ENCODE measurements around the gene SSPN. TPM values are rescaled to one million over a fixed set of nuclear protein-coding genes. Genes with fewer than 3 reads are reported as not detected.

The SSPN gene
- total RNA-seq, 2 experiments from 2014 or later: not detected

DNA sequence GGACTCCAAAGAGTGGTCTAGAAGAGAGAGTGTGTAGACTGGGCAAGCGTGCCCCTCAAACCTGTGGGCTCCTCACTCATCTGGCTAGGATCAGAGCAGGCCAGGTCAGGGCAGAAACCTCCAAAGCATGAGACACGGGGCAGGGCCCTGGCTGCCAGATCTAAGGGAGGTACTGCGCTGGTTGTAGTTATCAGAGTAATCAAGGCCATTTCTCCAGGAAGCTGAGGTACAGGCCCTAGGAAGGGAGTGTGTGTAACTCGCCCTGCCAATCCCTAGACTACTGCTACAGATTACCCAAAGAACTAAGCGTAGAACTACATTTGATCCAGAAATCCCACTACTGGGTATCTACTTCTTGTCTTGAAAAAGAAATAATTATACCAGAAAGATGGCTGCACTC is 84.5 kb downstream of the SSPN start:
- H3K27me3 Mint-ChIP-seq: no peaks in the 10 kb centered on the region
- POLR2A ChIA-PET: no interaction called here
- peaks cover 9% of the 10 kb centered on the region for H3K4me1 Mint-ChIP-seq

DNA sequence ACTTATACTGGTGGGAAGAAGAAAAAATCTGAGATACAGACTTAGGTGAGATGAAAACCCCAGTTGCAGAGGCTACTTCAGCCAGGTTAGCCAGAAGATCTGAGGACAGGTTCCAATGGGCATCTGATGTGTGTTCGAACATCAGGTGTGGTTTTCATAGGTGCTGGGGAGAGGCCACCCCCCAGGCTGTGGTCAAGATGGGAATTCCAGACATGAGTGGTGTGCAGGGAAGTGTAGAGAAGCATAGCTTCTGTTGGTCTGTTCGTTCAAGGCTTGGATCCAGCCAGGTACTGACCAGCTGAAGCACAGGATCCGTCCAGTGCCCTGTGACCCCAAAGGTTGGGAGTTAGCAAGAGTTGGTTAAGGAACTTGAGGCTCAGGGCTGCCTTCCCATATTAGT is 85.5 kb downstream of the SSPN start:
- Mint-ChIP-seq H3K27me3 (no peaks in the 10 kb centered on the region), H3K9me3 (no peaks in the 10 kb centered on the region), H3K4me3 (no peak overlapping the region), H3K4me1 (peaks cover 2% of the 10 kb centered on the region), H3K36me3 (ENCODE audit: low read depth) (no peaks in the 10 kb centered on the region), H3K27ac (no peak overlapping the region)
- ChIA-PET POLR2A (no interaction called here), CTCF (no interaction called here)
- DNase-seq: no peak

More for the DNA sequence above, 84.5 kb downstream of the SSPN start:
- Mint-ChIP-seq H3K4me3 (no peak overlapping the region), H3K9me3 (no peaks in the 10 kb centered on the region), H3K27ac (no peak overlapping the region), H3K36me3 (ENCODE audit: low read depth) (no peaks in the 10 kb centered on the region)
- CTCF ChIA-PET: no interaction called here
- DNase-seq: no peak

DNA sequence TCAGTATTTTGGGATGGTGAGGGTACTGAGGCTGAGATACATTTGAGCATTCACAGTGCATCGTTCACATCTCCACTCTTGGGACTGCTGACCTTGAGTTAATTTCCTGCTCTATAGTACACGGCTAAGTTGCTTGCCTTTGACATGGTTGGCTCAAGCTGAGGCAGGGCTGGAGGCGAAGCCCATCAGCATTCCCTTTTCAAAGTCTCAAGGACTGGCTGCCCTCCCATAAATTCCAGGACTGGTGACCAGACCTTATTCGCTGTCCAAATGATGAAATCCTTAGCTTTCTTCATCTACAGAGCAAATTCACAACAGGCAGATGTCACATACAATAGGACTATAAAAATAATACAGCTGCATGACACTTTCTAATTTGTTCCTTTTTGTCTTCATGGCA is 85.9 kb downstream of the SSPN start:
- Mint-ChIP-seq H3K9me3 (no peaks in the 10 kb centered on the region), H3K27me3 (no peaks in the 10 kb centered on the region), H3K27ac (no peak overlapping the region), H3K36me3 (ENCODE audit: low read depth) (no peaks in the 10 kb centered on the region), H3K4me3 (no peak overlapping the region), H3K4me1 (peaks cover 2% of the 10 kb centered on the region)
- POLR2A ChIA-PET: no interaction called here
- CTCF ChIA-PET: interaction anchor here (1.1 kb wide), 1 partner anchor 12 kb away, joined by 3 read pairs; no protein-coding TSS in a partner anchor
- DNase-seq: no peak

- Mint-ChIP-seq H3K27ac (no peak overlapping the region), H3K36me3 (ENCODE audit: low read depth) (no peaks in the 10 kb centered on the region), H3K27me3 (peaks cover 1% of the 10 kb centered on the region), H3K4me3 (no peak overlapping the region), H3K4me1 (peaks cover 2% of the 10 kb centered on the region), H3K9me3 (no peaks in the 10 kb centered on the region)
- CTCF ChIA-PET: interaction anchor here (1.1 kb wide), 1 partner anchor 11 kb away, joined by 3 read pairs; no protein-coding TSS in a partner anchor
- DNase-seq: no peak
- POLR2A ChIA-PET: no interaction called here
These were observed 87.1 kb downstream of the SSPN start for GRCh38 chr12:26282339-26282940.

- Mint-ChIP-seq H3K4me1 (peaks cover 2% of the 10 kb centered on the region), H3K36me3 (ENCODE audit: low read depth) (no peaks in the 10 kb centered on the region), H3K9me3 (no peaks in the 10 kb centered on the region), H3K4me3 (no peak overlapping the region), H3K27ac (no peak overlapping the region), H3K27me3 (peaks cover 1% of the 10 kb centered on the region)
- no peak for DNase-seq
- ChIA-PET POLR2A (no interaction called here), CTCF (no interaction called here)
These were observed 87.7 kb downstream of the SSPN start for GRCh38 chr12:26283046-26283445.

DNA sequence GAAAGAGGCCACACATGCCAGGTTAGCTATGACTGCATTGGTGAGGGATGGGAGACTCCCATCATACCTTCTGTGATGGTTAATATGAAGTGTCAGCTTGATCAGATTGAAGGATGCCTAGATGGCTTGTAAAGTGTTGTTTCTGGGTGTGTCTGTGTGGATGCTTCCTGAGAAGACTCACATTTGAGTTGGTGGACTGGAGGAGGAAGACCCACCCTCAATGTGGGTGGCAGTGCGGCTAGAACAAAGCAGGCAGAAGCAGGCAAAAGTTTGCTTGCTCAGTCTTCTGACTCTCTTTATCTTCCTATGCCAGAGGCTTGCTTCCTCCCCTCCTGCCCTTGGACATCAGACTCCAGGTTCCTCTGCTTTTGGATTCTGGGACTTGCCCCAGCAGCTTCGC is 88.2 kb downstream of the SSPN start:
- DNase-seq: no peak
- H3K27ac Mint-ChIP-seq: no peak overlapping the region
- H3K36me3 Mint-ChIP-seq (ENCODE audit: low read depth): no peaks in the 10 kb centered on the region
- peaks cover 1% of the 10 kb centered on the region for H3K27me3 Mint-ChIP-seq
- CTCF ChIA-PET: no interaction called here
- peaks cover 2% of the 10 kb centered on the region for H3K4me1 Mint-ChIP-seq
- POLR2A ChIA-PET: no interaction called here
- no peak overlapping the region for H3K4me3 Mint-ChIP-seq
- H3K9me3 Mint-ChIP-seq: no peaks in the 10 kb centered on the region

GRCh38 chr12:26285401-26285800 is 90.0 kb downstream of the SSPN start:
- no peak for DNase-seq
- H3K4me1 Mint-ChIP-seq: peaks cover 2% of the 10 kb centered on the region
- H3K27me3 Mint-ChIP-seq: peaks cover 1% of the 10 kb centered on the region
- H3K4me3 Mint-ChIP-seq: no peak overlapping the region
- no peak overlapping the region for H3K27ac Mint-ChIP-seq
- ChIA-PET POLR2A (no interaction called here), CTCF (no interaction called here)
- H3K9me3 Mint-ChIP-seq: no peaks in the 10 kb centered on the region
- no peaks in the 10 kb centered on the region for H3K36me3 Mint-ChIP-seq (ENCODE audit: low read depth)

DNA sequence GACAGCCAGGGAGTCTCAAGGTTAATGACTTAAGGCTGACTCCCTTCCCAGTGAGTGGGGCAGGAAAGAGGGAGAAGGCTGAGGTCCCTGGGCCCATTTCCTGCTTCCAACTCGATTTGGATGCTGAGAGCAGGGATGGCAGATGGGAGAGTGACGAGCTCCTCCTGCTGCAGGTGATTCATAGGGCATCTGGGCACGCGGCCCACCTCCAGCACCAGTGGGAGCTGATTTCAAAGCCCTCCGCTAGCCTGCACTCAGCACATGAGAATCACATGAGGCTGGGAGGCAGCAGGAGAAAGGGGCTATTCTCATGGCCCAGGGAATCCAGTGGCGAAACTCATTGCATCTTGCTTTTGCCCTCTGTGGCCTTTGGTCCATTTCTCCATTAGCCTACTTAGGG is 90.8 kb downstream of the SSPN start:
- no peaks in the 10 kb centered on the region for H3K9me3 Mint-ChIP-seq
- no peak overlapping the region for H3K27ac Mint-ChIP-seq
- peaks cover 2% of the 10 kb centered on the region for H3K4me1 Mint-ChIP-seq
- no peak for DNase-seq
- CTCF ChIA-PET: no interaction called here
- no peaks in the 10 kb centered on the region for H3K36me3 Mint-ChIP-seq (ENCODE audit: low read depth)
- H3K4me3 Mint-ChIP-seq: no peak overlapping the region
- POLR2A ChIA-PET: no interaction called here
- H3K27me3 Mint-ChIP-seq: peaks cover 1% of the 10 kb centered on the region

DNA sequence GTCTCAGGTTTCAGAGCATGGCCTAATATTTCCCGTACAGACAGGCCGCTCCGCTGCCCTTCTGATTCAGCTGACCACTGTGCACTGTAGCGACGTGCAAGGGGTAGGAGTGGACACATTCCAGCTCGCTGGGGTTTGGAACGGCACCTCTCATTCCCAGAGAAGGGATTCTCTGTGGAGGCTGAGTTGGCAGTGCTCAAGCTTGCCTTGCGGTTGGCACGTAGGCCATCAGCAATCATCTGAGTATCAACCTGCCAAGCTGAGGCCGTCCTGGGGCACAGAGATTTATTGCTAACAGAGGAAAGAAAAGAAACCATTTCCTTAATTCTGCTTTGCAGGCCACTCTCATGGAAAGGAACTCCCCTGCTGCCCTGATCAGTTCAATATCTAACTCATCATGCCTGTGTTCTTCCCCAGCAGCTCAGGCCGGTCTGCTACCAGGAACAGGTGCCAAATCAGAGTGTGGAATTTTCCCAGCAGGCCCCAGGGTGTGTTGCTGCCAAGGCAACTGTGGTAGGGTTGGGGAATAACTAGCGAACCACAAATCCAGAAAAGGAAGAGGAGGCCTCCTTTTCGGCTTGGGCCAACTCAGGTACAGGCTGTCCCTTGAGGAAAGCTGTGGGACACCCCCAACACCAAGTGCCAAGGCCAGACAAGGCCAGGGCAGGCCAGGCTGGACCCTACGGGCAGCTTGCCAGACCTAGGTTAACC is 92.5 kb downstream of the SSPN start:
- Mint-ChIP-seq H3K36me3 (ENCODE audit: low read depth) (no peaks in the 10 kb centered on the region), H3K27me3 (peaks cover 1% of the 10 kb centered on the region), H3K27ac (no peak overlapping the region), H3K4me1 (peaks cover 2% of the 10 kb centered on the region), H3K9me3 (no peaks in the 10 kb centered on the region), H3K4me3 (no peak overlapping the region)
- DNase-seq: no peak
- ChIA-PET POLR2A (no interaction called here), CTCF (no interaction called here)

DNA sequence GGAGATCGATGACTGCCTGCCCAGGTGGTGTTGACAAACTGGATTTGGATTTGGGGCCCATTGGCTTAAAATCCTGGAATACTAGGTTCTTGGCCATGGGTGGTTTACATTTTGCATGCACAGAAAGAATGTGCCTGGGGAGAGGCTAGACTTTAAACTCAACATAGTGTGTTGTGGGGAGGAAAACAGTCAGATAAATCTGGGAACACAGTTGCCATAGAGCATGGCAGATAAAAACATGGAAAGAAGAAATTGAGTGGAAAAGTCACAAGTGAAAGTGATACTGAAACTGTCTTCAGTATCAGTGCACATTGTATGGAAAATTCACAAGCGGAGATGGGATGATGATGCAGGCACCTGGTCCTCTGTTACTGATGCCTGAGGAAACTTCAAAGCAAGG is 95.2 kb downstream of the SSPN start:
- Mint-ChIP-seq H3K27ac (no peak overlapping the region), H3K27me3 (peaks cover 1% of the 10 kb centered on the region), H3K4me3 (no peak overlapping the region), H3K9me3 (no peaks in the 10 kb centered on the region), H3K4me1 (no peaks in the 10 kb centered on the region), H3K36me3 (ENCODE audit: low read depth) (no peaks in the 10 kb centered on the region)
- ChIA-PET POLR2A (no interaction called here), CTCF (no interaction called here)
- DNase-seq: no peak

DNA sequence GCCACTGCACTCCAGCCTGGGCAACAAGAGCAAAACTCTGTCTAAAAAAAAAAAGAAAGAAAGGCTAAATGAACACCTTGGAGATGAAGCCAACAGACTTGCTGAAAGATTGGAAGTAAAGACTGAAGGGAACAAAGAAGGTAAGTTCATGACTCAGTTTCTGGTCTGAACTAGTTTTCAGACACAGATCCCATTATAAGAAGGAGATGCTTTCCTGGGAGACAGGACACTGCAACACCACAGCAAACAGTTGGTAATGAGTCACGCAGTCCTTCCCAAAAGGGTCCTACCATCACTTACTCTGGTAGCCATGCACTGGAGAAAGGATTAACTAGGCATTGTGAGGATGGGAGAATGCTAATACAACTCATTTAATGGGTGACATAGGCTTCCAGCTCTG is 97.2 kb downstream of the SSPN start:
- no peak overlapping the region for H3K27ac Mint-ChIP-seq

GRCh38 chr12:26293612-26294011 is 98.2 kb downstream of the SSPN start:
- POLR2A ChIA-PET: no interaction called here

More for the DNA sequence above, 97.2 kb downstream of the SSPN start:
- POLR2A ChIA-PET: no interaction called here
- Mint-ChIP-seq H3K27me3 (peaks cover 3% of the 10 kb centered on the region), H3K4me1 (peaks cover 3% of the 10 kb centered on the region), H3K4me3 (no peak overlapping the region), H3K36me3 (ENCODE audit: low read depth) (no peaks in the 10 kb centered on the region), H3K9me3 (no peaks in the 10 kb centered on the region)
- CTCF ChIA-PET: no interaction called here
- DNase-seq: no peak

GRCh38 chr12:26295001-26295400 is 99.6 kb downstream of the SSPN start:
- CTCF ChIA-PET: no interaction called here
- Mint-ChIP-seq H3K4me3 (no peak overlapping the region), H3K27me3 (peaks cover 3% of the 10 kb centered on the region), H3K36me3 (ENCODE audit: low read depth) (no peaks in the 10 kb centered on the region), H3K4me1 (peaks cover 24% of the 10 kb centered on the region), H3K27ac (no peak overlapping the region), H3K9me3 (no peaks in the 10 kb centered on the region)
- POLR2A ChIA-PET: no interaction called here
- DNase-seq: no peak

More at GRCh38 chr12:26293612-26294011, 98.2 kb downstream of the SSPN start:
- H3K27ac Mint-ChIP-seq: no peak overlapping the region
- H3K4me1 Mint-ChIP-seq: peaks cover 12% of the 10 kb centered on the region
- no peaks in the 10 kb centered on the region for H3K9me3 Mint-ChIP-seq
- no peak overlapping the region for H3K4me3 Mint-ChIP-seq
- CTCF ChIA-PET: interaction anchor here (0.7 kb wide), 1 partner anchor 12 kb away, joined by 3 read pairs; no protein-coding TSS in a partner anchor
- peaks cover 3% of the 10 kb centered on the region for H3K27me3 Mint-ChIP-seq
- no peak for DNase-seq
- H3K36me3 Mint-ChIP-seq (ENCODE audit: low read depth): no peaks in the 10 kb centered on the region
